GDM1 (cell line): Measurements from ENCODE around the gene CLEC6A.
"Not testable (repeated sequence)": the region's sequence is repeated elsewhere in the genome, so short reads cannot be mapped to it uniquely, and the experiment has no call there.

Experiments
- DNase-seq: peaks from one replicate; lab custom pipeline; 2025; lab: John Stamatoyannopoulos, UW

The CLEC6A gene

DNA sequence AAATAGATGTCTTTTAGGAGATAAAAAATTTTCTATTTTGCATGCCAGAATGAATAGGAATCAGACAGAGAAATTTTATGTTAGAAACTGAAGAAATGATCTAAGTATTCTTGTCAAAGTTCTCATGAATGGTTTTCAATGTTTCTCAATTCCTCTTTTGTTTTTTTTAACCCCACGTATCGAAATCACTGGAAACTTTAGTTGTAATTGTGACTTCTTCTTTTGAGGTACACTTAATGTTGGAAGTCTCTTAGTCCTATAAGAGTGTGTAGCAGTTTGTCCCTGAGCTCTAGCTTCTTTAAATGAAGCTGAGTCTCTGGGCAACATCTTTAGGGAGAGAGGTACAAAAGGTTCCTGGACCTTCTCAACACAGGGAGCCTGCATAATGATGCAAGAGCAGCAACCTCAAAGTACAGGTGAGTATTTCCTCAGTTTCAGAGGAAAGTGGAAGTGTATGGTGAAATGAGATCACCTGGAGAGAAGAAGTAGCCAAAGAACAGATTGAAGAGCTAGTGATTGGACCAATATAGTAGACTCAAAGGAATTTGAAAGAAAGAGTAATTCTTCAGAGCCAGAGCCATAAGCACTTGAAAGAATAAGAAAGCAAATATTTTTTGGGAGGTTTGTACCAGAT is at the start of gene CLEC6A:
Gene CLEC6A (plus strand): TSS at position 236 of the 634 bp plus-strand sequence. CDS start 150 bp downstream, at position 386.
- no peak for DNase-seq

DNA sequence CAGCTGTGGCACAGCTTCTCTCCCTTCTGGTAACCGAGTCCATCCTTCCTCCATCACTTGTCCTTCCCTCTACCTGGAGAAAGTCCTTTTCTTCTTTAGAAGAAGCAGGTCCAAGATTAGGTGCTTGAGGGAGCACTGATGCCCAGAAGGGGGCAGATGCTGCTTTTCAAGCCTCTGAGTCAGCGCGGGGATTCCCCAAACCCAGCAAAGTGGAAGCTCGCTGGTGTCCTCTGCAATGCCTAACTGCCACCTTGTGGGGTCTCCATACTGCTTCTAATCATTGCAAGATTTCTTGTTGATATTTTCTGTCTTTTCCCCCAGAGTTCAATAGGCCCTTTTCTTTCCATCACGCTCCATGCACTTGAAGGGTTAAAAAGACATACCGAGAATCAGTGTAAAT is 36.2 kb upstream of the CLEC6A start:
- not testable (repeated sequence) for DNase-seq

GRCh38 chr12:8420506-8420905 is 35.3 kb upstream of the CLEC6A start:
- no peak for DNase-seq

DNA sequence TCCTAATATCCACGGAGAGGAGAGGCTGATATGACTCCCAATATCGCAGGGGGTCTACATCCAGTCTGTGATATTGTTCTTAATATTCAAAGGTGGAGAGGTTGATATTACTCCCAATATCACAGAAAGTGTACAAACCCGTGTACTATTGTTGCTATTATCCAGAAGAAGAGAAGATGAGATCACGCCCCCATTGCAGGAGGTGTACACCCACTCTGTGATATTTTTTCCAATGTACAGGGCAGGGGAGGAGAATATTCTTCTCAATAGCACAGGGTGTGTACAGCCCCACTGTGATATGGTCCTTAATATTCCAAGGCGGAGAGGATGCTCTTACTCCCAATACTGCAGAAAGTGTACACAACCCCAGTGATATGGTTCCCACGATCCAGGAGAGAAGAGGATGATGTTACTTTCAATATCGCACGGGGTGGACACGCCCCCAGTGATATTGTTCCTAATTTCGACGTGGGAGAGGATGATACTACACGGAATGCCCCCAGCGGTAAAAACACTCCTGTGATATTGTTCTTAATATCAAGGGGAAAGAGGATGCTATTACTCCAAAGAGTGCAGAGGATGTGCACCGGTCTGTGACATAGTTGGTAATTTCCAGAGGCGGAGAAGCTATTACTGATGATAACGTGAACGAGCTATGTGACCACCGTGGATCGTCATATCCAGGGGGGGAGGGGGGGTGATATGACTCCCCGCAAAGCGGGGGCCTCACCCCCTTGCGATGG is 11.1 kb upstream of the CLEC6A start:
- DNase-seq: not testable (repeated sequence)

DNA sequence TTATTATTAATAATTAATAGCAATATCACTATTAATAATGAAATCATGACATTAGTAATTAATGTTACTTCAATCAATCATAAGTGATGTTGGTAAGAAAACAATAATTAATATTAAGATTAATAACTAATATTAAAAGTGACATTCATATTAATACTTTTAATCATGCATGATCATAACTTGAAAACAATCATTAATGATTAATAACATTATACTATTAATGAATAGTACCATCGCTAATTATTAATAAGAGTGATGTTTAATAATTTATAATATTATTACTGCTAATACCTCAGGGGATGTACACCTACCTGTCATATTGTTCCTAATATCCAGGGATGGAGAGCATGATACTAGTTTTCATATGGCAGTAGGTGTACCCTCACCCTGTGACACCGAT is 10.0 kb upstream of the CLEC6A start:
- DNase-seq: no peak

- DNase-seq: no peak
These were observed 8.9 kb upstream of the CLEC6A start for GRCh38 chr12:8446642-8447547.

GRCh38 chr12:8449355-8449859 is 6.4 kb upstream of the CLEC6A start:
- DNase-seq: no peak

DNA sequence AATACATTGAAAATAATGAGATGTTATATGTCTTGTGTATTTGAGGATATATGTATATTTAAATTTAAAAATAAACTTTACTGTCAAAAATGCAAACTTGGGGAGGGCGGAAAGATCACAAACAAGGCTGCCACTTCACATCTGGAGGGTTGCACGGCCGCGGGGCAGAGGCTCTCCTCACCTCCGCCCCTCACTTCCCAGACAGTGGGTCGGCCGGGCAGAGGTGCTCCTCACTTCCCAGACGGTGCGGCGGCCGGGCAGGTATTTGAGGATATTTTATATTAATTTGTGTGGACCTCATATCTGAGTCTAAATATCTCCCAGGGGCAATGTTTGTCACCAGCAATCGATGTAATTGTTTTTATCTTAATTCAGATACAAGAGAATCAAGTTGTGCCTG is 3.7 kb upstream of the CLEC6A start:
- no peak for DNase-seq

DNA sequence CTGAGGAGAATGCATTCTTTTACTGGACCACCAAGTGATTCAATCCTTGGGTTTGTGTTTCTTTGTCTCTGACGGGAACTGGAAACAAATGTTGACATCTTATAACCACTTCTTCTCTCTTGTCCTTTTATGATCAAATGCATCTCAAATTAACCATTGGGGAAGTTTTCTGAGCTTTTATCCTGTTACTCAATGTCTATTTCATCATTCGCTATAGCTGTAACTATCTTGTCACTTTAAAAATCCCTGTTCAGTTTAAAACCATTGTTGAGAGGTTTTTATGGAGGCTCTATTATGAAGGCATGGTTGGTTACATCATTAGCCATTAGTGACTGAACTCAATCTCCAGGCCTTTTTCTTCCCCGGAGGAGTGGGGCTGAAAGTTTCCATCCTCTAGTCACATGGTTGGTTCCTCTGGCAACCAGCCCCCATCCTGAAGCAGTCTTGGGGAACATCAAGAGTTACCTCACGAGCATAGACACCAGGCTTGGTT is 2.7 kb upstream of the CLEC6A start:
- DNase-seq: no peak

- no peak for DNase-seq
These were observed 2.0 kb upstream of the CLEC6A start for GRCh38 chr12:8453796-8454195.

GRCh38 chr12:8455271-8455670 is 491 bp upstream of the CLEC6A start:
- no peak for DNase-seq

DNA sequence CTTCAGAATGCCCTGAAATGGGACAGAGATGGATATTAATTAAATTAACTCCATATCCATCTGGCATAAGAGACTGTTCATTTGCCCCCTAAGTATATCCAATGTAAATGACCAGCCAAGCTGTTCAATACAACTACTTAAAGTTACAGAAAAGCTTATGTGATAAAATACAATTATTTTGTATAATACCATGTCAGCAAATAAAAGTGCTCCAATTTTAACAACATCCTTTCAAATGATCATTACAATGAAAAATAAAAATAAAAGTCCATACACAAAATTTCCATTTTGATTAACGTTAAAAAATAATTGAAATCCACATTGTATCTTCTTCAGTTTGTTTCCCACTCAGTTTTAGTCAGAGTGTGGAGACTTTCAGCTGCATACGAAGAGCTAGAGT is 5.7 kb downstream of the CLEC6A start:
- DNase-seq: no peak

- DNase-seq: no peak
These were observed 9.7 kb downstream of the CLEC6A start for GRCh38 chr12:8465301-8465996.

GRCh38 chr12:8466241-8466640 is 10.5 kb downstream of the CLEC6A start:
- DNase-seq: no peak

DNA sequence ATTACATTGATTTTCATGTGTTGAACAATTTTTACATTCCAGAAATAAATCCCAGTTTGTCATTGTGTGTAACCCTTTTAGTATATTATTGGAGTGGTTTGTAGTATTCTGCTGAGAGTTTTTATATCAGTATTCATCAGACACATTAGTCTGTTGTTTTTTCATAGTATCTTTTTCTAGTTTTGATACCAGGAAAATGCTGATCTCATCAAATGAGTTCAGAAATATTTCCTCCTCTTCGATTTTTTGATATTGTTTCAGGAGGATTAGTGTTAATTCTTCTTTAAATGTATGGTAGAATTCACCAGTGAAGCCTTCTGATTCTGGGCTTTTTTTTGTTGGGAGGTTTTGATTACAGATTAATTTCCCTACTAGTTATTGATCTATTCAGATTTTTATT is 15.3 kb downstream of the CLEC6A start:
- no peak for DNase-seq

- no peak for DNase-seq
These were observed 19.9 kb downstream of the CLEC6A start for GRCh38 chr12:8475508-8476203.

- no peak for DNase-seq
These were observed 26.9 kb downstream of the CLEC6A start for GRCh38 chr12:8482571-8483061.

- DNase-seq: no peak
These were observed 27.3 kb downstream of the CLEC6A start for GRCh38 chr12:8483079-8483478.

DNA sequence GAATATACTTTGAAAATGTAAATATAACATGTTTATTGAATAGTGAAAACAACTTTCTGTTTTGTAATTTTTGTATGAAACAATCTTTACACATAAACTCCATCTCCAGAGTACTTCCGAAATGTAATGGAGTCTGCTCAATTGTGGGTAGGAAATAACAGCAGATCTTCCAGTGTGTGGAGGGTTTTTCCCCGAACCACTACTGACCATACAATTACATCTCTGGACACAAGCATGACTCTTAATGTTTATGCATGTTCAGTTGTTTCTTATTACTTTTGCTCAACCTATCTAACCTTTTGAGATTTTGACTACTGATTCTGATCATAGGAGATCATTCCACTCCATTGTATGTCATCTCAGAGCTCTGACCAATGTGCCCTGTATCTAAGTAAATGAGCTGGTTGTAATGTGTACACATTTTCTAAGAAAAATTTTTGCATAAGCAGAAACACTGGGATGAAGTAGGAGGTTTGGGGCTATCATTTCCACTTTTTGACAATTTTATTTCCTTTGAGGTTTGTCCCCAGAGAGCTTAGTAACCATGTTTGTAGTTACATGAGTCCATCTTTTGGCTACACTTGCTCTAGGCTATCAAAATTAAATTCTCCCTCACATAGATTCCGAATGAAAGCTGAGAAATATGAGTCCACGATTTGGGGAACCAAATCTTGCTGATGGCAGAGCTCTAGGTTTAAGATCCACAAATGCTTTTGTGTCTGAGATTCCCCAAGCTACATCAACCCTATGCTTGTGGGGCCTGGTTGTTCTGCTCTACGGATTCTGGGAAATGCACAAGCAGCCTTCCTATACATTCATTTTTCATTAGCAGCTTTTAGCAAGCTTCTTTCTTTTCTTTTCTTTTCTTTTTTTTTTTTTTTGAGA is 36.1 kb downstream of the CLEC6A start:
- DNase-seq: no peak

GRCh38 chr12:8493084-8493483 is 37.3 kb downstream of the CLEC6A start:
- DNase-seq: peak; percentile 48
